Measurements from ENCODE around the gene RUFY3. TPM values are rescaled to one million over a fixed set of nuclear protein-coding genes. Genes with fewer than 3 reads are reported as not detected.

RUFY3 gene
- total and polyA plus RNA-seq, 2 of the 13 experiments (the other 11 are each of a cell fraction or from before 2014, with no cell fraction given), result 17.9 to 25.3 TPM

- no peak for TF ChIP-seq MTERF4 (CRISPR knock-in tag; IDR thresholded peaks at IDR 0.05)
- peak; percentile 59; the same call in 1 of the 2 replicates for TF ChIP-seq IKZF5 (CRISPR knock-in tag; IDR thresholded peaks at IDR 0.05)
- TF ChIP-seq BCLAF1 (IDR thresholded peaks at IDR 0.05), result no peak
- TF ChIP-seq ATF2 (CRISPR knock-in tag; IDR thresholded peaks at IDR 0.05), result no peak
- TF ChIP-seq ZNF264 (CRISPR knock-in tag; IDR thresholded peaks at IDR 0.05), result 0 out of 2 replicates have a peak, but pooled peaks have one; percentile 32
- TF ChIP-seq MAFK (conservative IDR thresholded peaks at IDR 0.05 in 1 of 2, IDR thresholded peaks at IDR 0.05 in 1 of 2; ENCODE audit: low read length in 2 of 2), result peak; percentile 32 to 72; a peak in 3 of 4 replicates
- no peak for TF ChIP-seq ETS1 (CRISPR knock-in tag; IDR thresholded peaks at IDR 0.05)
- no peak for TF ChIP-seq AHDC1 (CRISPR knock-in tag; IDR thresholded peaks at IDR 0.05; ENCODE audit: borderline replicate concordance)
- no peak for TF ChIP-seq ZSCAN22 (CRISPR knock-in tag; IDR thresholded peaks at IDR 0.05)
- no peak for TF ChIP-seq FLYWCH1 (CRISPR knock-in tag; IDR thresholded peaks at IDR 0.05)
- TF ChIP-seq GLI4 (CRISPR knock-in tag; IDR thresholded peaks at IDR 0.05; ENCODE audit: borderline replicate concordance), result no peak
- no peak for TF ChIP-seq RFX5 (IDR thresholded peaks at IDR 0.05; ENCODE audit: low read depth, low read length)
- TF ChIP-seq ZNF713 (CRISPR knock-in tag; IDR thresholded peaks at IDR 0.05), result no peak
- TF ChIP-seq YY1 (IDR thresholded peaks at IDR 0.05; ENCODE audit: insufficient read depth, insufficient replicate concordance, low read depth, low read length), result no peak
These were observed 7.5 kb upstream of the RUFY3 start (continued) for GRCh38 chr4:70714079-70714887.
